HG02970 (cell line): ENCODE measurements around the gene DNAH2.

Source experiments
- ATAC-seq: cut with Tn5 transposase; IDR thresholded peaks from one replicate; pipeline ENCODE4 v1.9.1; 2021; ENCODE audit warnings: mild to moderate bottlenecking, moderate library complexity, moderate number of reproducible peaks; ENCODE audit not compliant: unreplicated experiment, low FRiP score

The DNAH2 gene, protein sequence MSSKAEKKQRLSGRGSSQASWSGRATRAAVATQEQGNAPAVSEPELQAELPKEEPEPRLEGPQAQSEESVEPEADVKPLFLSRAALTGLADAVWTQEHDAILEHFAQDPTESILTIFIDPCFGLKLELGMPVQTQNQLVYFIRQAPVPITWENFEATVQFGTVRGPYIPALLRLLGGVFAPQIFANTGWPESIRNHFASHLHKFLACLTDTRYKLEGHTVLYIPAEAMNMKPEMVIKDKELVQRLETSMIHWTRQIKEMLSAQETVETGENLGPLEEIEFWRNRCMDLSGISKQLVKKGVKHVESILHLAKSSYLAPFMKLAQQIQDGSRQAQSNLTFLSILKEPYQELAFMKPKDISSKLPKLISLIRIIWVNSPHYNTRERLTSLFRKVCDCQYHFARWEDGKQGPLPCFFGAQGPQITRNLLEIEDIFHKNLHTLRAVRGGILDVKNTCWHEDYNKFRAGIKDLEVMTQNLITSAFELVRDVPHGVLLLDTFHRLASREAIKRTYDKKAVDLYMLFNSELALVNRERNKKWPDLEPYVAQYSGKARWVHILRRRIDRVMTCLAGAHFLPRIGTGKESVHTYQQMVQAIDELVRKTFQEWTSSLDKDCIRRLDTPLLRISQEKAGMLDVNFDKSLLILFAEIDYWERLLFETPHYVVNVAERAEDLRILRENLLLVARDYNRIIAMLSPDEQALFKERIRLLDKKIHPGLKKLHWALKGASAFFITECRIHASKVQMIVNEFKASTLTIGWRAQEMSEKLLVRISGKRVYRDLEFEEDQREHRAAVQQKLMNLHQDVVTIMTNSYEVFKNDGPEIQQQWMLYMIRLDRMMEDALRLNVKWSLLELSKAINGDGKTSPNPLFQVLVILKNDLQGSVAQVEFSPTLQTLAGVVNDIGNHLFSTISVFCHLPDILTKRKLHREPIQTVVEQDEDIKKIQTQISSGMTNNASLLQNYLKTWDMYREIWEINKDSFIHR (N-terminal part only)

DNA sequence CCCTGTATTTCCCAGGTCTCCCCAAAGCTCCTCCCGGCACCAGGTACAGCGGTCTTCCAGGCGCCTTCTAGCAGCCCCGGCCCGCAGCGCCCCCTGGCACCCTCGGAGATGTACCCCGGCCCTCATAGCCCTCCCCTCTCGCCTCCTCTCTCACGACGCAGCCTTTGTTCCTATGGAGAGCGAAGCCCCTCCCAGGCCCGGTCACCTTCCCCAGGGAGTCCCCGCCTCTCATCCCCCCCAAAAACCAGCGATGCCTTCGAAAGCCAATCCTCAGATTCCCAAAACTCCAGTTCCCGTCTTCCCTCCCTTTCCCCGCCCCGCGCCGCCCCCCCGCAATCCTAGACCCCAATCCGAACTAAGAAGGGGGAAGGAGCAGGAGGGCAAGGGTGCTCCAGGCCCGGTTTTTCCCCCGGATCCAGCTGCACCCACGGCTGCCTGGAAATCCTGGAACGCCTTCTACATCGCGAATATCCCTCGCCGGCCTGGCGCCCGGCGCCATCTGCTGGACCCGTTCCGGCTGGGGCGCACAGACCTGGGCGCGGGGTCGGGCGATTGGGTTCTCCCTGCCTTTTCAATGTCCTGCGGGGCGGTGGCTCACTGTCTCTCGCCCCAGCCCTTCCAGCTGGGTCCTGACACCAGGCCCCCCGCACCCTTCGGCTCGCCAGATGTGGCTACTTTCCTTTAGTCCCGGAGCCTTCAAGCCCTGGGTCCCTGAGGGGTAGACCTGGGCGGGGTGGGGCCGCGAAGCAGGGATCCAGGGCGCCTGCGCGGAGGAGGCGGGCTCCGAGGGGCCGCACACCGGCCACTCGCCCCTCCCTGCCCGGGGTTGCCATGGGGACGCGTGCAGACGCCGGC is at the start of gene DNAH2:
TSS of gene DNAH2 (plus strand) at position 844 of the 855 bp plus-strand sequence. CDS start 1,991 bp downstream, outside the sequence.
- no peak for ATAC-seq

DNA sequence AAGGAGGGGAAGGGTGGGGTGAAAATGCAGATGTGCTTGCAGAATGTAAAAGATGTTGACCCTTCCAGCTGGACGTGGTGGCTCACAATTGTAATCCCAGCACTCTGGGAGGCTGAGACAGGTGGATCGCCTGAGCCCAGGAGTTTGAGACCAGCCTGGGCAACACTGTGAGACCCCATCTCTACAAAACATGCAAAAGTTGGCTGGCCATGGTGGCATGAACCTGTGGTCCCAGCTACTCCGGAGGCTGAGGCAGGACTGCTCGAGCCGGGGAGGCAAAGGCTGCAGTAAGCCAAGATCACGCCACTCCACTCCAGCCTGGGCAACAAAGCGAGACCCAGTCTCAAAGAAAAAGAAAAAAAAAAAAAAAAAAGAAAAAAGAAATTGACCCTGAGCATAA is 49.1 kb upstream of the DNAH2 start:
- ATAC-seq: no peak

DNA sequence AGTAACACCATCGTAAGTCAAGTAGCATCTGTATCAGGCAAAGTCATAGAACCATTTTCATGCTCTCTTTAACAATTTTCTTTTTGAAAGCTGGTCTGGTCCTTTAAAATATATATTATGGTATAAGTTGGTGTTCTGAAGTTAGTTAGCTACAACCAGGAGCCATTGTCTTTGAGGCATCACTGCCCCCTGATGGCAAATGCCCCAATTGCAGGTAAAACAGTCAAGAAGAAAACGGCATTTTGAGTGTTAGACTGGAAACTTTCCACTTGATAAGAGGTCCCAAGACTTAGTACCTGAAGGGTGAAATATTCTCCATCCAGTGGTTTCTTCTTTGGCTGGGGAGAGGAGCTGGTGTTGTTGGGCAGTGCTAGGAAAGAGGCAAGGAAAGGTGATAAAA is 44.3 kb upstream of the DNAH2 start:
- ATAC-seq: no peak

DNA sequence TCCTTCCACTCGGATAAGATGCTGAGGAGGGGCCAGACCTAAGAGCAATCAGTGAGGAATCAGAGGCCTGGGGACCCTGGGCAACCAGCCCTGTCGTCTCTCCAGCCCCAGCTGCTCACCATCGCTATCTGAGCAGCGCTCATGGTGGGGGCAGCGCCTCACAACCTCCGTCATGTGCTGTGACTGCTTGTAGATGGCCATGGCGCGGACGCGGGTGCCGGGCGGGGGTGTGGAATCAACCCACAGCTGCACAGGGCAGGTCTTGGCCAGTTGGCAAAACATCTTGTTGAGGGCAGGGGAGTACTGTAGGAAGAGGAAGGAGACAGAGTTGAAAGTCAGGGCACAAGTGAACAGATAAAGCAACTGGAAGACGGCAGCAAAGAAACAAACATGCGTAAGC is 42.6 kb upstream of the DNAH2 start:
- no peak for ATAC-seq

DNA sequence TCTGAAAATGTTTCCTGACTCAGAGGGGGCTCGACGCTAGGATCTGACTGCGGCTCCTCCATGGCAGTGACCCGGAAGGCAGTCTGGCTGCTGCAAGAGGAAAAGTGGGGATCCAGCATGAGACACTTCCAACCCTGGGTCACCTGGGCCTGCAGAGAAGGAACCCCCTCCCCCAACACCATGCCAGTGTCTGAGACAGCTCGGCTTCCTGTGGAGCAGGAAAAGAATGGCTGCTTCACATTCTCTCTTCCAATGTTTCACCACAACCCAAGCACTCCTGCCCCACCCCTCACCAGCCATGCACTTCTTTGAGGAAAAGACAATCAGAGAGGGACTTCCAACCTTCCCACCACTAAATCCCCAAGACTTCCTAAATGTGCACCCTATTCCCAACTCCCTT is 41.0 kb upstream of the DNAH2 start:
- no peak for ATAC-seq

DNA sequence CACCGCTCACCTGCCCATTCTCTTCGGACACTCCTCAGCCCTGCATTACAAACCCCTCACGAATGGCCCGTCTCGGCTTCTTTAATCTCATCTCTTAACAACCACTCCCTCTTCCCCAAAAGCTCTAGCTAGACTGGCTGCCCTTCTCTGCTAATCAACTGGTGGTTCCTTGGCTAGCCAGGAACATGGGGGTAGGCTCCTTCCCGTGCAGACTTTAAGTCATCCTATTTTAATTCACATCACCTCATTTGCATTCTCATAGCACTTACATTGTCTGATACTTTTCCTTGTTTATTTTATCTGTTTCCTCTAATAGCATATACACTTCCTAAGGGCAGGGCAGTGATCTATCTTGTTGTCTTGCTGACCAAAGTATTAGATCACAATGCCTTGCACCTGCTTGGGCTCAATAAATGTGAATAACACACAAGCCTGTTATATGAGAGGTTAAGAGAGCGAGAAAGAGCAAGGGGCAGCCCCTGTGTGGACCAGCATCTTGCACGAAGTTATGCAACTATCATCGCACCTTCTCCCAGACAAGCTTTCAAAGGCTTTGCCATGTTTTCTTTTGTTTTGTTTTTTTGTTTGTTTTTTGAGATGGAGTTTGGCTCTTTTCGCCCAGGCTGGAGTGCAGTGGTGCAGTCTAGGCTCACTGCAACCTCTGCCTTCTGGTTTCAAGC is 40.0 kb upstream of the DNAH2 start:
- ATAC-seq: no peak

DNA sequence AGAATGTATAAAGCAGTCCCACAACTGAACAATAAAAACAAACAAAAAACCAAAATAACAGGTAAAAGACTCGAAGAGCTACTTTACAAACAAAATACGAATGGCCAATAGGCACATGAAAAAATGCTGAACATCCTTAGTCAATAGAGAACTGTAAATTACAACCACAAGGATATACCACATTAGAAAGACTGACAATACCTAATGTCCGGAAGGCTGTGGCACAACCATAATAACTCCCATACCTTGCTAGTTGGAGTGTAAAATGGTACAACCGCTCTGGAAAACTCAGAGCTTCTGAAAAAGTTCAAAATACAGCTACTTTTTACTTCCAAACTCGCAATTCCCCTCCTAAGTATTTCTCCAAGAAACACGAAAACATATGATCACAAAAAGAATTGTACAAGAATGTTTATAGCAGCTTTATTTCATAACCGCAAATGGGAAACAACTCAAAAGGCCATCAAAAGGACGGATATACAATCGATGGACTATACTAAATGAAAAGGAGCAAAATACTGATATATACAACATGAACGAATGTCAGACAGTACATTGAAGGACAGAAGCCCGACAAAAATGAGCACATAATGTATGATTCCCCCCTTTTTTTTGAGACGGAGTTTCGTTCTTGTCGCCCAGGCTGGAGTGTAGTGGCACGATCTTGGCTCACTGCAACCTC is 32.6 kb upstream of the DNAH2 start:
- no peak for ATAC-seq

DNA sequence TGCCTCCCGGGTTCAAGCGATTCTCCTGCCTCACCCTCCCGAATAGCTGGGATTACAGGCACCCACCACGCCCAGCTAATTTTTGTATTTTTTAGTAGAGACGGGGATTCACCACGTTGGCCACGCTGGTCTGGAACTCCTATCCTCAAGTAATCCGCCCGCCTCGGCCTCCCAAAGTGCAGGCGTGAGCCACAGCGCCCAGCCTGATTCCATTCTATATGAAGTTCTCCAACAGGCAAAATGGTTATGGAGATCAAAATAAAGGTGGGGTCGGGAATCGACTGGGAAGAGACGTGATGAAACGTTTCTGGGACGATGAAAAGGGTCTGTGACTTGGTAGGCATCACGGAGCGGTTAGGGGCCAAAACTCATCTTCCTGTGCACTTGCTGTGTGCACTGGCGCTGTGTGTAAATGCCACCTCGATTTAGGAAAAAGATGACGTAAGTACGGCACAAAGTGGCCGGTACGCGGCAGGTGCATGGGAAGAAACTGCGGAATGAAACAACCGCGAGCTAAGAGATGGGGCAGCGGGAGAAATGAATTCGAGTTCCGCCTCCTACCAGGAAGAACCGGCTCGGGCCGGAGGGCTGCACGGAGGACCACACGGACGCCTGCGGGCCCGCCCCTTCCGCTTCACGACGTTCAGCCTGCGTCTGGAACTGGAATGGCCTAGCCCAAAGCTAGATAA is 31.9 kb upstream of the DNAH2 start:
- peak; percentile 42 for ATAC-seq

DNA sequence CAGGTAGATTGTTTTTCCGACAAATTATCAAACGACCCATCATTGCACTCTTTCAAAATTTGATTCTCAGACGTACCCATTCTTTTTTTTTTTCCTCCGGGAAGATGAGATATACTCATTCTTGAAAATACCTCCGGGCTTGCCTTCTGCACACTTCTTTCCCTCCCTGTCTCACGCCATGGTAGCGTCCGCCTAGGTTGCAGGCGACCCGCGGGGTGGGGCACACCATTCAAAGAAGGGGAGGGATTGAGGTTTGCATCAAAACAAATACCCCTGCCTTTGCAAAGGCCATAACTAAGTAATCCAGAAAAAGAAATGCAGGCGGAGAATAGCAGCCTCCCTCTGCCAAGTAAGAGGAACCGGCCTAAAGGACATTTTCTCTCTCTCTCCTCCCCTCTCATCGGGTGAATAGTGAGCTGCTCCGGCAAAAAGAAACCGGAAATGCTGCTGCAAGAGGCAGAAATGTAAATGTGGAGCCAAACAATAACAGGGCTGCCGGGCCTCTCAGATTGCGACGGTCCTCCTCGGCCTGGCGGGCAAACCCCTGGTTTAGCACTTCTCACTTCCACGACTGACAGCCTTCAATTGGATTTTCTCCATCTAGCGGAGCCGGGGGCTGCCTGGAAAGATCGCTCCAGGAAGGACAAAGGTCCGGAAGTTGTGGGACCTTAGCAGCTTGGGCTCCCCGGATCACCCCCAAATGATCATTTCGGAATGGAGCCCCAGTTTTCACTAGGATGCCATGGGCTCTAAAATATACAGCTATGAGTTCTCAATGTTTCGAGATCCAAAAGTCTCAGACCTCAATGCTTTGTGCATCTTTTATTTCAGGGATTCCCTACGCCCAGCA is 31.1 kb upstream of the DNAH2 start:
- peak; percentile 60 for ATAC-seq

DNA sequence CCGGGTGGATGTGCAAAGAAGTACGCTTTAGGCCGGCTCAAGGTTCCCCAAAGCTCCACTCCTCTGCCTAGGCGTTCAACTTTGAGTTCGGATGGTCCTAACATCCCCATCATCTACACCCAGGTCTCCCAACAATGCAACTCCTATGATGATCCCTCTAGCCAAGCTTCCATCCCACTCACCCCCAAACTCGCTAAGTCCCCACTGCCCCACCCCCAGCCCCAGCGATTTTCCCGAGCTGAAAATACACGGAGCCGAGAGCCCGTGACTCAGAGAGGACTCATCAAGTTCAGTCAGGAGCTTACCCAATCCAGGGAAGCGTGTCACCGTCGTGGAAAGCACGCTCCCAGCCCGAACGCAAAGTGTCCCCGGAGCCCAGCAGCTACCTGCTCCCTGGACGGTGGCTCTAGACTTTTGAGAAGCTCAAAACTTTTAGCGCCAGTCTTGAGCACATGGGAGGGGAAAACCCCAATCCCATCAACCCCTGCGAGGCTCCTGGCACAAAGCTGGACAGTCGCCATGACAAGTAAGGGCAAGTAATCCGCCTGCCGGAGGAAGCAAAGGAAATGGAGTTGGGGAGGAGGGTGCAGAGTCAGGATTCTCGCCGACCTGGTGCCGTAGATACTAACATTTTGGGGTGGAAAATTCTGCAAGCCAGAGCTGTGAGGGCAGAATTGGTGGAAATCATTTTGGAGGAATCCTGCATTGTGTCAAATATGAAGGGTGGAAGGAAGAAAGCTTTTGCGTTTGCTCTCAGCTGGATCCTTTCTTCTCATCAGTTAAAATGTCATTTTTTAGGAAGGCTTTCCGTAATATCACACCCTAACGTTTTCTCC is 30.3 kb upstream of the DNAH2 start, which contains the start of gene TP53:
TSS of gene TP53 (minus strand) at position 419 of the 836 bp plus-strand sequence. CDS start 10,896 bp downstream, outside the sequence.
- ATAC-seq: peak; percentile 30

DNA sequence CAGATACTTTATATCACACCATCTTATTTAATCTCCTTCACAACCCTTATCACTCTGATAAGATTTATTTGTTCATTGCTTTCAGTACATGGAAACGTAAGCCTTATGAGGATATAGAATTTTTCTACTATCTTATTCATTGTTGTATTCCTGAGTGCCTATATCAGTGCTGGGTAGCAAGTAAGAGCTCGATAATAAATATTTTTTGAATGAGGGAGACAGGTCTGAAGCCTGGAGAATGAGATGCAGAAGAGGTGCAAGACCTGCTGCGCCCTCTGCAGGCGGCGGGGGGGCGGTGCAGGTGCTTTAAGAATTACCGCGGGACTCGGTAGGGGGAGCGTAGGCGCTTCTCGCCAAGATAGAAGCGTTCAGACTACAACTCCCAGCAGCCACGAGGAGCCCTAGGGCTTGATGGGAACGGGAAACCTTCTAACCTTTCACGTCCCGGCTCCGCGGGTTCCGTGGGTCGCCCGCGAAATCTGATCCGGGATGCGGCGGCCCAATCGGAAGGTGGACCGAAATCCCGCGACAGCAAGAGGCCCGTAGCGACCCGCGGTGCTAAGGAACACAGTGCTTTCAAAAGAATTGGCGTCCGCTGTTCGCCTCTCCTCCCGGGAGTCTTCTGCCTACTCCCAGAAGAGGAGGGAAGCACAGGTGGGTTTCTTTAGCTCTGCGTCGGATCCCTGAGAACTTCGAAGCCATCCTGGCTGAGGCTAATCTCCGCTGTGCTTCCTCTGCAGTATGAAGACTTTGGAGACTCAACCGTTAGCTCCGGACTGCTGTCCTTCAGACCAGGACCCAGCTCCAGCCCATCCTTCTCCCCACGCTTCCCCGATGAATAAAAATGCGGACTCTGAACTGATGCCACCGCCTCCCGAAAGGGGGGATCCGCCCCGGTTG is 29.4 kb upstream of the DNAH2 start, which contains the start of gene WRAP53:
TSS of gene WRAP53 (plus strand) at position 570 of the 900 bp plus-strand sequence. CDS start at position 742, 172 bp downstream.
- peak; percentile 60 for ATAC-seq

DNA sequence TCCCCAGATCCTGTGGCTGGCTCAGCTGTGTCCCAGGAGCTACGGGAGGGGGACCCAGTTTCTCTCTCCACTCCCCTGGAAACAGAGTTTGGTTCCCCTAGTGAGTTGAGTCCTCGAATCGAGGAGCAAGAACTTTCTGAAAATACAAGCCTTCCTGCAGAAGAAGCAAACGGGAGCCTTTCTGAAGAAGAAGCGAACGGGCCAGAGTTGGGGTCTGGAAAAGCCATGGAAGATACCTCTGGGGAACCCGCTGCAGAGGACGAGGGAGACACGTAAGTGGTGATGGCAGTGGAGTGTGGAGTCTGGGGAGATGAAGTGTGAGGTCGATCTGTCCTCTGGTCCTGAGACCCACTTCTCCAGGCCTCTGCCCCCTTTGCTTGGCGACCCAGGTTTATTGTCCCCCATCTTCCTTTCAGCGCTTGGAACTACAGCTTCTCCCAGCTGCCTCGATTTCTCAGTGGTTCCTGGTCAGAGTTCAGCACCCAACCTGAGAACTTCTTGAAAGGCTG is 28.7 kb upstream of the DNAH2 start:
- ATAC-seq: no peak

DNA sequence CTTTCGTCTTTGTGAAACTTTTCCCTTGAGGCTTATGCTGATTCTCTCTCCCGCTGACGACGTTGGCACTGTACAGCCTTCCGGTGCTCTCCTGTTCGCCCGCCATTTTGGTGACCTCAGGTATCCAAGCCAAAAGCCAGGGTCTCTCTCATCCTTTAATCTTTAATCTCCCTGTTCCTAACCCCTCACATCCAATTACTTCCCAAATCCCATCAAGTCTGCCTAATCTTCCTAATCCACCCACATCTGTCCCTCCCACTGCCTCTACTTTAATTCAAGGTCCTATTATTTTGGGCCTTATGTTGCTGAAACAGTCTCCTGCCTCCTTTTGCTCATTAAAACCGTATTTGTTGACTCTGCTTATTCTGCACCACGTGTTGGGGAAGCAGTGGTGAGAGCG is 22.0 kb upstream of the DNAH2 start:
- no peak for ATAC-seq

DNA sequence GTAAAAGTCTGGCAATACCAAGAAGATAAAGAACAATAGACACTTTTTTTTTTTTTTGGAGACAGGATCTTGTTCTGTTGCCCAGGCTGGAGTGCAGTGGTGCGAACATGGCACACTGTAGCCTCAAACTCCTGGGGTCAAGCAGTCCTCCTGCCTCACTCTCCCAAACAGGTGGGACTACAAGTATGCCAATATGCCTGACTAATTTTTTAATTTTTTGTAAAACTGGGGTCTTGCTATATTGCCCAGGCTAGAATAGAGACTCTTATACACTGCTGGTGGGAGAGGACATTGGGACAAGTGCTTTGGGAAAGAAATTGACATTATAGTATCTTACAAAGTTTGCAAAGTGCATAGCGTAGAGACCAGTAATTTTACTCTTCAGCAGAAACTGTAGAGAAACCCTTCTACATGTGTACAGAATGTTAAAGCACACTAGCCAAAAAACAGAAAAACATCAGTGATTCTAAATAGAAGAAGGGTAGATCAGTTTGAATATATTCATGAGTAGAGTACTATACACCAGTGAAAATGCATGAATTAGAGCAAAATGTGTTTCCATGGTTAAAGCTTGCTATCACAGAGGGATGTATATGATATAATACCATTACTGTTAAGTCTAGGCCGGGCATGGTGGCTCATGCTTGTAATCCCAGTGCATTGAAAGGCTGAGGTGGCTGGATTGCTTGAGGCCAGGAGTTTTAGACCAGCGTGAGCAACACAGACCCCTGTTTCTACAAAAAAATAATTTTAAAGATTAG is 19.5 kb upstream of the DNAH2 start:
- ATAC-seq: no peak

DNA sequence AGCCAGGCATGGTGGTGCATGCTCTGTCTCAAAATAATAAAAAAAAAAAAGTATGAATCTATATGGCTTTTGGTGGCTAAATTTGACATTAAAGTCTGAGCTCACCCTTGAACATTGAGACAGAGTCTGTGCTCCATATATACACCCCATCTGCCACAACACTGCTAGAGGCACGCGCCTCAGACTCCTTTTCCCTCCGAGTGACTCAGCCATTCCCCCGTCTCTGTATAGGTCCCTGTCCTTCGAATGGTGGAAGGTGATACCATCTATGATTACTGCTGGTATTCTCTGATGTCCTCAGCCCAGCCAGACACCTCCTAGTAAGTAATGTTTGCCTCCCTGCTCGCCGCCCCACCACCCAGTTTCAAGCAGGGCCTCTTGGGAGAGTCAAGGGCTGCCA is 17.0 kb upstream of the DNAH2 start:
- ATAC-seq: no peak
